ENCODE measurements around the gene RAB3GAP2.
"Not testable (repeated sequence)": the region's sequence is repeated elsewhere in the genome, so short reads cannot be mapped to it uniquely, and the experiment has no call there.

RAB3GAP2 gene

GRCh38 chr1:220280249-220280648 lies 8.0 kb upstream of the RAB3GAP2 start:
- Histone ChIP-seq H3K4me3 (ENCODE audit: low read length) (no peak overlapping the region), H3K36me3 (ENCODE audit: control insufficient read depth, insufficient read depth, low read length) (no peaks in the 10 kb centered on the region), H3K4me1 (ENCODE audit: control insufficient read depth, insufficient read depth, low read length) (no peaks in the 10 kb centered on the region), H3K9ac (ENCODE audit: low read length) (no peak overlapping the region), H3K9me3 (ENCODE audit: control insufficient read depth, low read length) (no peaks in the 10 kb centered on the region), H3K27me3 (ENCODE audit: control insufficient read depth, insufficient read depth, low read length) (peaks cover 4% of the 10 kb centered on the region)

GRCh38 chr1:220278991-220279390 lies 6.7 kb upstream of the RAB3GAP2 start:
- Histone ChIP-seq H3K9me3 (ENCODE audit: control insufficient read depth, low read length) (no peaks in the 10 kb centered on the region), H3K4me3 (ENCODE audit: low read length) (no peak overlapping the region), H3K36me3 (ENCODE audit: control insufficient read depth, insufficient read depth, low read length) (no peaks in the 10 kb centered on the region), H3K9ac (ENCODE audit: low read length) (no peak overlapping the region), H3K4me1 (ENCODE audit: control insufficient read depth, insufficient read depth, low read length) (no peaks in the 10 kb centered on the region), H3K27me3 (ENCODE audit: control insufficient read depth, insufficient read depth, low read length) (peaks cover 4% of the 10 kb centered on the region)

- H3K9me3 ChIP-seq (ENCODE audit: control insufficient read depth, low read length): no peaks in the 10 kb centered on the region
- H3K9ac ChIP-seq (ENCODE audit: low read length): no peak overlapping the region
- H3K27me3 ChIP-seq (ENCODE audit: control insufficient read depth, insufficient read depth, low read length): peaks cover 4% of the 10 kb centered on the region
- H3K4me1 ChIP-seq (ENCODE audit: control insufficient read depth, insufficient read depth, low read length): peaks cover 6% of the 10 kb centered on the region
- H3K4me3 ChIP-seq (ENCODE audit: low read length): no peak overlapping the region
- H3K36me3 ChIP-seq (ENCODE audit: control insufficient read depth, insufficient read depth, low read length): no peaks in the 10 kb centered on the region
Observed at GRCh38 chr1:220275430-220275829, 3.2 kb upstream of the RAB3GAP2 start.

- Histone ChIP-seq H3K9ac (ENCODE audit: low read length) (no peak overlapping the region), H3K4me3 (ENCODE audit: low read length) (no peak overlapping the region), H3K4me1 (ENCODE audit: control insufficient read depth, insufficient read depth, low read length) (peaks cover 6% of the 10 kb centered on the region), H3K9me3 (ENCODE audit: control insufficient read depth, low read length) (no peaks in the 10 kb centered on the region), H3K27me3 (ENCODE audit: control insufficient read depth, insufficient read depth, low read length) (peaks cover 4% of the 10 kb centered on the region), H3K36me3 (ENCODE audit: control insufficient read depth, insufficient read depth, low read length) (no peaks in the 10 kb centered on the region)
Observed at GRCh38 chr1:220274251-220274855, 2.1 kb upstream of the RAB3GAP2 start.

DNA sequence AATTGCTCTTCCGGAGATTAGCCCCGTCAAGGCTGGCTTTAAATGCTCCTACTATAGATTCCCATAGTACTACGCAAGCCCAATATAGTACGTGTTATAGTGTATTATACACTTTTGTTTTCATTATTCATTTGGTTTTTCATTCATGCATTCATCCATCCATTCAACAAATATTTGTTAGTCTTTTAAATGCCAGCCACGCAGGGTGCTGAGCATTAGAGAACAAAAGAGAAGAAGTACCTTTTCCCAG lies 513 bp upstream of the RAB3GAP2 start:
- peak overlapping the region; percentile 96 for H3K9ac ChIP-seq (ENCODE audit: low read length)
- no peaks in the 10 kb centered on the region for H3K36me3 ChIP-seq (ENCODE audit: control insufficient read depth, insufficient read depth, low read length)
- no peaks in the 10 kb centered on the region for H3K27me3 ChIP-seq (ENCODE audit: control insufficient read depth, insufficient read depth, low read length)
- H3K9me3 ChIP-seq (ENCODE audit: control insufficient read depth, low read length): no peaks in the 10 kb centered on the region
- H3K4me3 ChIP-seq (ENCODE audit: low read length): peak overlapping the region; percentile 75
- peaks cover 6% of the 10 kb centered on the region for H3K4me1 ChIP-seq (ENCODE audit: control insufficient read depth, insufficient read depth, low read length)

- Histone ChIP-seq H3K9ac (ENCODE audit: low read length) (peak overlapping the region; percentile 96), H3K36me3 (ENCODE audit: control insufficient read depth, insufficient read depth, low read length) (no peaks in the 10 kb centered on the region), H3K9me3 (ENCODE audit: control insufficient read depth, low read length) (no peaks in the 10 kb centered on the region), H3K4me3 (ENCODE audit: low read length) (peak overlapping the region; percentile 75), H3K27me3 (ENCODE audit: control insufficient read depth, insufficient read depth, low read length) (no peaks in the 10 kb centered on the region), H3K4me1 (ENCODE audit: control insufficient read depth, insufficient read depth, low read length) (peaks cover 6% of the 10 kb centered on the region)
Observed at GRCh38 chr1:220271706-220272046, 577 bp downstream of the RAB3GAP2 start.

GRCh38 chr1:220269036-220269435 lies 3.2 kb downstream of the RAB3GAP2 start:
- Histone ChIP-seq H3K4me1 (ENCODE audit: control insufficient read depth, insufficient read depth, low read length) (peaks cover 6% of the 10 kb centered on the region), H3K27me3 (ENCODE audit: control insufficient read depth, insufficient read depth, low read length) (no peaks in the 10 kb centered on the region), H3K4me3 (ENCODE audit: low read length) (no peak overlapping the region)

DNA sequence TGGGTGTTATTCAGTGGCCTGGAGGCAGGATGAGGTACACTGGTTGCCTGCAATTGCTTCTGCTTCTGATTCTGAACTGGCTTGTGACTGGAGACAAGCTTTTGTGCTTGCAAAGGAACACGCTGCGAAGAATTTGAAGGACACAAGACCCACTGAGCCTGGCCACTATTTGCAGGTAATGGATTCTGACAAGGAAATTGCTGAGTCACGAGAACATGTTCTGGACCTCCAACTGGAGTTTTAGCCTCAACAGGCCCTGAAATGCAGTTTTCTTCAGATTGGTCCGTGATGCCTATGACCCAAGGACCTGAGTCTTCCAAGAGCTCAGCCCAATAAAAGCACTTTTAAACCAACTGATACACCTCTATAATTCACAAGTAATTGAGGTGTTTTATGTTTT lies 4.6 kb downstream of the RAB3GAP2 start:
- Histone ChIP-seq H3K9me3 (ENCODE audit: control insufficient read depth, low read length) (no peaks in the 10 kb centered on the region), H3K36me3 (ENCODE audit: control insufficient read depth, insufficient read depth, low read length) (no peaks in the 10 kb centered on the region), H3K4me3 (ENCODE audit: low read length) (no peak overlapping the region), H3K27me3 (ENCODE audit: control insufficient read depth, insufficient read depth, low read length) (no peaks in the 10 kb centered on the region), H3K9ac (ENCODE audit: low read length) (no peak overlapping the region), H3K4me1 (ENCODE audit: control insufficient read depth, insufficient read depth, low read length) (peaks cover 6% of the 10 kb centered on the region)

More at GRCh38 chr1:220269036-220269435, 3.2 kb downstream of the RAB3GAP2 start:
- Histone ChIP-seq H3K9ac (ENCODE audit: low read length) (no peak overlapping the region), H3K9me3 (ENCODE audit: control insufficient read depth, low read length) (no peaks in the 10 kb centered on the region), H3K36me3 (ENCODE audit: control insufficient read depth, insufficient read depth, low read length) (no peaks in the 10 kb centered on the region)

GRCh38 chr1:220260228-220260627 lies 12.0 kb downstream of the RAB3GAP2 start:
- H3K4me1 ChIP-seq (ENCODE audit: control insufficient read depth, insufficient read depth, low read length); H3K36me3 ChIP-seq (ENCODE audit: control insufficient read depth, insufficient read depth, low read length); H3K27me3 ChIP-seq (ENCODE audit: control insufficient read depth, insufficient read depth, low read length); H3K9ac ChIP-seq (ENCODE audit: low read length); H3K9me3 ChIP-seq (ENCODE audit: control insufficient read depth, low read length); H3K4me3 ChIP-seq (ENCODE audit: low read length): not testable (repeated sequence)

DNA sequence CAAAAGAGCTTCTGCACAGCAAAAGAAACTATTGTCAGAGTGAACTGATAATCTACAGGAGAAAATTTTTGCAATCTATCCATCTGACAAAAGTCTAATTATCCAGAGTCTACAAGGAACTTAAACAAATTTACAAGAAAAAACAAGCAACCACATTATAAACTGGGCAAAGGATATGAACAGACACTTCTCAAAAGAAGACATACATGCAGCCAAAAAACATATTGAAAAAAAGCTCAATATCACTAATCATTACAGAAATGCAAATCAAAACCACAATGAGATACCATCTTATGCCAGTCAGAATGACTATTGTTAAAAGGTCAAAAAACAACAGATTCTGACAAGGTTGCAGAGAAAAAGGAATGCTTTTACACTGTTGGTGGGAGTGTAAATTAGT lies 12.5 kb downstream of the RAB3GAP2 start:
- not testable (repeated sequence) for H3K27me3 ChIP-seq (ENCODE audit: control insufficient read depth, insufficient read depth, low read length); H3K4me3 ChIP-seq (ENCODE audit: low read length); H3K4me1 ChIP-seq (ENCODE audit: control insufficient read depth, insufficient read depth, low read length); H3K9me3 ChIP-seq (ENCODE audit: control insufficient read depth, low read length); H3K36me3 ChIP-seq (ENCODE audit: control insufficient read depth, insufficient read depth, low read length); H3K9ac ChIP-seq (ENCODE audit: low read length)

DNA sequence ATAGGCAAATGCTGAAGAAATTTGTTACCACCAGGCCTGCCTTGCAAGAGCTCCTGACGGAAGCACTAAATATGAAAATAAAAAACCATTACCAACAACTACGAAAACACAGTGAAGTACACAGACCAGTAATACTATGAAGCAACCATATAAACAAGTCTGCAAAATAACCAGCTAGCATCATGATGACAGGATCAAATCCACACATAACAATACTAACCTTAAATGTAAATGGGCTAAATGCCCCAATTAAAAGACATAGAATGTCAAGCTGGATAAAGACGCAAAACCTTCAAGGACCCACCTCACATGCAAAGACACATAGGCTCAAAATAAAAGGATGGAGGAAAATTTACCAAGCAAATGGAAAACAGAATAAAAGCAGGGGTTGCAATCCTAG lies 16.1 kb downstream of the RAB3GAP2 start:
- not testable (repeated sequence) for H3K36me3 ChIP-seq (ENCODE audit: control insufficient read depth, insufficient read depth, low read length)

GRCh38 chr1:220255204-220255603 lies 17.0 kb downstream of the RAB3GAP2 start:
- Histone ChIP-seq H3K9me3 (ENCODE audit: control insufficient read depth, low read length) (no peaks in the 10 kb centered on the region), H3K27me3 (ENCODE audit: control insufficient read depth, insufficient read depth, low read length) (no peaks in the 10 kb centered on the region), H3K4me3 (ENCODE audit: low read length) (no peak overlapping the region), H3K36me3 (ENCODE audit: control insufficient read depth, insufficient read depth, low read length) (no peaks in the 10 kb centered on the region), H3K4me1 (ENCODE audit: control insufficient read depth, insufficient read depth, low read length) (no peaks in the 10 kb centered on the region), H3K9ac (ENCODE audit: low read length) (no peak overlapping the region)

More for the DNA sequence above, 16.1 kb downstream of the RAB3GAP2 start:
- H3K4me3 ChIP-seq (ENCODE audit: low read length); H3K27me3 ChIP-seq (ENCODE audit: control insufficient read depth, insufficient read depth, low read length); H3K9me3 ChIP-seq (ENCODE audit: control insufficient read depth, low read length); H3K4me1 ChIP-seq (ENCODE audit: control insufficient read depth, insufficient read depth, low read length); H3K9ac ChIP-seq (ENCODE audit: low read length): not testable (repeated sequence)

- not testable (repeated sequence) for H3K27me3 ChIP-seq (ENCODE audit: control insufficient read depth, insufficient read depth, low read length); H3K4me3 ChIP-seq (ENCODE audit: low read length); H3K4me1 ChIP-seq (ENCODE audit: control insufficient read depth, insufficient read depth, low read length); H3K36me3 ChIP-seq (ENCODE audit: control insufficient read depth, insufficient read depth, low read length); H3K9ac ChIP-seq (ENCODE audit: low read length); H3K9me3 ChIP-seq (ENCODE audit: control insufficient read depth, low read length)
Observed at GRCh38 chr1:220253290-220253689, 19.0 kb downstream of the RAB3GAP2 start.
